NT2/D1 (cell line): ENCODE measurements around the gene CHCHD6.

Source experiments
- SUZ12 ChIP-seq: IDR thresholded peaks from 2 replicates; pipeline ENCODE4 v1.6.1; 2011; ENCODE audit not compliant: insufficient read length, insufficient read depth; ENCODE audit errors: extremely low read depth
- YY1 ChIP-seq: IDR thresholded peaks from 2 replicates; pipeline ENCODE4 v1.6.1; 2011; ENCODE audit not compliant: insufficient read length, insufficient read depth
- ZNF274 ChIP-seq: IDR thresholded peaks from 2 replicates; pipeline ENCODE4 v1.6.1; 2011; ENCODE audit warnings: mild to moderate bottlenecking, low read depth, low read length

GRCh38 chr3:126834596-126835471, 130.8 kb downstream of the CHCHD6 start:
- TF ChIP-seq ZNF274: no peak
- TF ChIP-seq YY1: no peak
- no peak for TF ChIP-seq SUZ12
